Tibial nerve (tissue), 4 donors: Measurements from ENCODE around the gene FLACC1. TPM values are rescaled to one million over a fixed set of nuclear protein-coding genes. Genes with fewer than 3 reads are reported as not detected.
A peak's percentile ranks its signal among the peaks of the same experiment; 100 is the strongest.

Source experiments
- DNase-seq, 2 donors: peaks; one replicate each; pipeline ENCODE4 v3.0.0-alpha.2; 2019; ENCODE audit warnings: low spot score in 2 of 2
- H3K27ac ChIP-seq, 4 donors: fragments of 200-600 bp; sonication (generic) in 3 of 4; one replicate each; pipeline ENCODE4 v1.5.1; 2017 to 2019; ENCODE audit warnings: mild to moderate bottlenecking in 1 of 4
- H3K27me3 ChIP-seq, 2 donors: fragments of 200-600 bp; sonication (generic) in 1 of 2; one replicate each; pipeline versions ENCODE4 v1.5.1 to v1.6.0; 2017 to 2019
- H3K36me3 ChIP-seq, 3 donors: fragments of 200-600 bp; sonication (generic); one replicate each; pipeline ENCODE4 v1.5.1; 2018 to 2019
- H3K4me1 ChIP-seq, 4 donors: fragments of 200-600 bp; sonication (generic) in 3 of 4; one replicate each; pipeline ENCODE4 v1.5.1; 2017 to 2019
- H3K4me3 ChIP-seq, 4 donors: fragments of 200-600 bp; sonication (generic) in 3 of 4; one replicate each; pipeline ENCODE4 v1.5.1; 2017 to 2019; ENCODE audit warnings: mild to moderate bottlenecking in 1 of 4, moderate library complexity in 1 of 4
- H3K9me3 ChIP-seq, 4 donors: fragments of 200-600 bp; sonication (generic) in 3 of 4; one replicate each; pipeline ENCODE4 v1.5.1; 2017 to 2019
- CTCF ChIP-seq, 5 experiments: fragments of 200-600 bp in 3 of 5; fragments of 450-650 bp in 2 of 5; sonication (generic) in 3 of 5; IDR thresholded peaks; one replicate each; pipeline ENCODE4 v1.5.1; 2016 to 2019; ENCODE audit warnings: antibody characterized with exemption in 5 of 5, mild to moderate bottlenecking in 3 of 5, moderate library complexity in 2 of 5
- EP300 ChIP-seq, 2 donors: sonication (generic); formaldehyde crosslinking; IDR thresholded peaks; one replicate each; pipeline ENCODE4 v1.6.1; 2017; ENCODE audit warnings: antibody characterized with exemption in 2 of 2, mild to moderate bottlenecking in 1 of 2
- POLR2A ChIP-seq, 2 donors: fragments of 450-650 bp; IDR thresholded peaks; one replicate each; pipeline ENCODE4 v1.6.1; 2017; ENCODE audit warnings: antibody characterized with exemption in 2 of 2, mild to moderate bottlenecking in 2 of 2, moderate library complexity in 2 of 2
- WGBS, 2 donors: methylation state at CpG; one replicate each; pipeline ENCODE4 v1.1.5; 2018; 5-methylcytosine and 5-hydroxymethylcytosine counted together
- total RNA-seq, 4 donors: library from RNA; depleted of rRNA; stranded (reverse); fragments of >200 nt; gene quantifications; one replicate each; pipeline ENCODE4 v1.1.0, GENCODE V29; 2016

Gene FLACC1
- total RNA-seq, 4 donors from 2014 or later = 0.66 to 2.1 (median 1.1) TPM

DNA sequence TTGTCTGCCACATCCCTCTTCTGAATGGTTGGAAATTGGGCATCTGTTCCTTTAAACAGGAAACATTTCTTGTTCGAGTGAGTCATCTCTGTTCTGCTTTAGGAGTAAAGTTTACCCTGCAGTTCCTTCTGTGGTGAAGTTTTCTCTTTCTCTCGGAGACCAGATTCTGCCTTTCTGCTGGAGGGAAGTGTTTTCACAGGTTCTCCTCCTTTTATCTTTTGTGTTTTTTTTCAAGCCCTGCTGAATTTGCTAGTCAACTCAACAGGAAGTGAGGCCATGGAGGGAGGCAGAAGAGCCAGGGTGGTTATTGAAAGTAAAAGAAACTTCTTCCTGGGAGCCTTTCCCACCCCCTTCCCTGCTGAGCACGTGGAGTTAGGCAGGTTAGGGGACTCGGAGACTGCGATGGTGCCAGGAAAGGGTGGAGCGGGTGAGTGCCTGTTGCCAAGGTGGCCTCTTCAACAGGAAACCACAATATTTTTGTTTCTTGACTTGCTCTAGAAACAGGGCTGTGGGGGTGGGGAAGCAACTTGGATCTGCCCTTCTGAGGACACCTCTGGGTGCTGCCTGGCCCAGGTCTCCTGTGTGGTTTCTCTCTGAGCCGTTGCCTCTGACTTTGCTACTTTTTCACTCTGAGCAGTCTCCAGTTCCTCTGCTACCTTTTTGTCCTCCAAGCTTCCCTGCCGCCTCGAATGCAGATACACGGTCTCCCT is 99.0 kb downstream of the FLACC1 start:
- 2% methylated on average over 10 of the region's 10 CpGs for WGBS, 2 donors
- no peaks in the 10 kb centered on the region for H3K27me3 ChIP-seq
- no peaks in the 10 kb centered on the region for H3K9me3 ChIP-seq
- H3K36me3 ChIP-seq = no peaks in the 10 kb centered on the region
- DNase-seq = peak; percentile 17 to 60
- H3K4me3 ChIP-seq = peak overlapping the region; percentile 27 to 69 (median 51)
- TF ChIP-seq POLR2A (IDR thresholded peaks at IDR 0.05) (no peak), EP300 (IDR thresholded peaks at IDR 0.05) (peak in 1 of 2 donors; percentile 58), CTCF (IDR thresholded peaks at IDR 0.05) (no peak)
- H3K27ac ChIP-seq = peak overlapping the region; percentile 31 to 91 (median 79)
- peaks cover 0 to 37% (median 12%) of the 10 kb centered on the region in 4 donors for H3K4me1 ChIP-seq

GRCh38 chr2:201257381-201257955 is 99.7 kb downstream of the FLACC1 start:
- TF ChIP-seq EP300 (IDR thresholded peaks at IDR 0.05) (no peak), CTCF (IDR thresholded peaks at IDR 0.05) (no peak), POLR2A (IDR thresholded peaks at IDR 0.05) (no peak)
- Histone ChIP-seq H3K27ac (peak overlapping the region; percentile 31 to 91 (median 79)), H3K4me1 (peaks cover 0 to 37% (median 12%) of the 10 kb centered on the region in 4 donors), H3K9me3 (no peaks in the 10 kb centered on the region), H3K4me3 (peak overlapping the region; percentile 27 to 69 (median 51)), H3K27me3 (no peaks in the 10 kb centered on the region), H3K36me3 (no peaks in the 10 kb centered on the region)
- DNase-seq = no peak
- WGBS, 2 donors = 31 to 37% methylated on average over 12 of the region's 12 CpGs

DNA sequence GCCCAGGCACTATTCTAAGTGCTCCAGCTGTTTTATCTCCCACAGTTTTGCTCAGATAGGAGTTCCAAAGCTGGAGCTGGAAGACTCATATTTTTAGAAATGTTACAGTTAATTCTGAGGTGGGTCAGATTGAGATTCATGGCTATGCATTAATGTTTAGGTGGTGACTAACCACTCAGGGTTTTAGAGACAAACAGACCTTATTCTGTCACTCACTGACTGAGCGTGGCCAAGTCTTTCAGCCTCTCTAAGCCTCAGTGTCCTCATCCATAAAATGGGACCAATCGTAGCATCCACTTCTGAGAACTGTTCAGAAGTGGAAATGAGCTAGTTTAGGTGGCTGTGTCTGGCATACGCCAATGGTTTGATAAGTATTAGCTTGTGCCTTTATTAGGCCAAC is 101.1 kb downstream of the FLACC1 start:
- peaks cover 0 to 31% (median 12%) of the 10 kb centered on the region in 4 donors for H3K4me1 ChIP-seq
- 93 to 95% methylated on average over 3 of the region's 3 CpGs for WGBS, 2 donors
- H3K27me3 ChIP-seq = no peaks in the 10 kb centered on the region
- no peaks in the 10 kb centered on the region for H3K9me3 ChIP-seq
- TF ChIP-seq CTCF (IDR thresholded peaks at IDR 0.05) = no peak
- no peak for DNase-seq
- no peak overlapping the region for H3K4me3 ChIP-seq
- H3K27ac ChIP-seq = peak overlapping the region in 1 of 4 donors; percentile 5
- H3K36me3 ChIP-seq = no peaks in the 10 kb centered on the region

DNA sequence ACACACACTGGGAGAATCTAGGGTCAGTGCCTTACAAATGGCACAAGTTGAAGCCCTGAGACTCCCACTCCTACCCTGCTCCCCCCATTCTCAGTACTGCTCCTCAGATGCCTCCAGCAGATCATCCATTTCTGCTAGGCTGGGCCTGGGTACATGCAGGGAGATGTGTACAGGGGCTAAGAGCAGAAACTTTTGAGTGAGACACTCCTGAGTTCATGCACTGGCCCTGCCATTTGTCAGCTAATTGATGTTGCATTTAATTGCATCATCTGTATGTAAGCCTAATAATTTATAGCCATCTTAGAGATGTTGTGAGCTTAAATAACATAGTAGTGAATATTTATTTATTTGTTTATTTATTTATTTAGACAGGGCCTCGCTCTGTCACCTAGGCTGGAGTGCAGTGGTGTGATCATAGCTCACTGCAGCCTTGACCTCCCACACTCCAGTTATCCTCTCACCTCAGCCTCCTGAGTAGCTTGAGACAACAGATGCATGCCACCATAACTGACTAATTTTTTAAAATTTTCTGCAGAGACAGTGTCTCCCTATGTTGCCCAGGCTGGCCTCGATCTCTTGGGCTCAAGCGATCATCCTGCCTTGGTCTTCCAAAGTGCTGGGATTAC is 101.6 kb downstream of the FLACC1 start:
- TF ChIP-seq POLR2A (IDR thresholded peaks at IDR 0.05) (no peak), CTCF (IDR thresholded peaks at IDR 0.05) (no peak), EP300 (IDR thresholded peaks at IDR 0.05) (no peak)
- WGBS, 2 donors = 92 to 97% methylated on average over 3 of the region's 3 CpGs
- no peaks in the 10 kb centered on the region for H3K36me3 ChIP-seq
- no peaks in the 10 kb centered on the region for H3K27me3 ChIP-seq
- DNase-seq = no peak
- H3K4me3 ChIP-seq = no peak overlapping the region
- peaks cover 0 to 27% (median 12%) of the 10 kb centered on the region in 4 donors for H3K4me1 ChIP-seq
- no peaks in the 10 kb centered on the region for H3K9me3 ChIP-seq
- no peak overlapping the region for H3K27ac ChIP-seq
